HG03460 (cell line): Measurements from ENCODE around the gene C5orf63.
A peak's percentile ranks its signal among the peaks of the same experiment; 100 is the strongest.
"Not testable (repeated sequence)": the region's sequence is repeated elsewhere in the genome, so short reads cannot be mapped to it uniquely, and the experiment has no call there.

Experiments used
- ATAC-seq: cut with Tn5 transposase; IDR thresholded peaks from one replicate; pipeline ENCODE4 v1.9.1; 2021; ENCODE audit not compliant: unreplicated experiment

Gene C5orf63

DNA sequence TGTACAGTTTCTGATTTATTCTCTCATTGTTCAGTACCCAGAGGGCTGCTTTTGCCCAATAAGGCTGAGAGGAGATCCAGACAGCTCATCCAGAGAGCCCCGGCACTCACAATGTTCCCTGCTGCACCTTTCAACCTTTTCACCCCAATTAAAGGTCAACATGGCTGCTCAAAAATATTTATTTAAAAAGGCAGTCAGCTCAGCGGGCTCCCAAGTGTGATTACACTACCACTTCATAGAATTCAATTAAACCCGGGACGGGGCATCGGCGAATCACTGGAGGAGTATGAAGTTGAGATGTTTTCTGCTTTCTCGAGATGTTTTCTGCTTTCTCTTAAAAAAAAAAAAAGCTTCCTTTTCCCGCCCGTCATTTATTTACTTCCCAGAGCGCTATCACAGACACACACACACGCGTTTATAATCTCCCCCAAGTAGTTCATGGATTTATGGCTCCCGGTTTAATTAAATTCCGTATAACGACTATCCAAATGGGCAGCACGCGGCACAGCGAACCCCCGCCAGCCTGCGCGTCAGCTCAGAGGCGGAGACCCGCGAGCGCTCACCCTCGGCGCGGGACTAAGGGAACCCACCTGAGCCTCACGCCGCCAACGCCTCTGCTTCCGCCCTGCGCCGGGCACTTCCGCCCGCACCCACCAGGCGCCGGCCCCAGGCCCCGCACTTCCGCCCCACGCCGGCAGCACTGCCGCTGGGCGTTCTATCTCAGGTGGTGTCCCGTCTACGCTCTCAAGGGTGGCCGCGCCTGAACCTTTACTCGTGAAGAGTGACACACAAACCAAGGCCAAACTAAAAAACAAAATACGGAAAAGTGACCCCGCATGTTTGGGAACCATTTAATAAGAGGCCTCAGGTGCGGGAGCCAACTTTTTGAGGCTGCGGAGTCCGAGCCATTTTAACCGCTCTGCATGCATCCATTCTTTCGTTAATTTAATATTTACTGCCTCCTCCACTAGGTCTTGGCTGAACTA is at the start of gene C5orf63:
C5orf63 (minus strand) TSS at position 642 of the 986 bp plus-strand sequence. CDS start 14,507 bp downstream, outside the sequence.
- peak; percentile 98 for ATAC-seq

DNA sequence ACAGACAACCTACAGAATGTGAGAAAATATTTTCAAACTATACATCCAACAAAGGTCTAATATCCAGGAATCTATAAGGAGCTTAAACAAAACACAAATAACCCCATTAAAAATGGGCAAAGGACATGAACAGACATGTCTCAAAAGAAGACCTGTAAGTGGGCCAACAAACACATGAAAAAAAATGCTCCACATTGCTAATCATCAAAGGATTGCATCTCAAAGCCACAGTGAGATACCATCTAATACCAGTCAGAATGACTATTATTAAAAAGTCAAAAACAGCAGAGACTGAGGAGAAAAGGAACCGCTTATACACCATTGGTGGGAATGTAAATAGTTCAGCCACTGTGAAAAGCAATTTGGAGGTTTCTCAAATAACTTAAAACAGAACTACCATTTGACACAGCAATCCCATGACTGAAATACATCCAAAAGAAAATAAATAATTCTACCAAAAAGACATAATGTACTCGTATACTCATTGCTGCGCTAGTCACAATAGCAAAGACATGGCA is 39.1 kb upstream of the C5orf63 start:
- no peak for ATAC-seq

DNA sequence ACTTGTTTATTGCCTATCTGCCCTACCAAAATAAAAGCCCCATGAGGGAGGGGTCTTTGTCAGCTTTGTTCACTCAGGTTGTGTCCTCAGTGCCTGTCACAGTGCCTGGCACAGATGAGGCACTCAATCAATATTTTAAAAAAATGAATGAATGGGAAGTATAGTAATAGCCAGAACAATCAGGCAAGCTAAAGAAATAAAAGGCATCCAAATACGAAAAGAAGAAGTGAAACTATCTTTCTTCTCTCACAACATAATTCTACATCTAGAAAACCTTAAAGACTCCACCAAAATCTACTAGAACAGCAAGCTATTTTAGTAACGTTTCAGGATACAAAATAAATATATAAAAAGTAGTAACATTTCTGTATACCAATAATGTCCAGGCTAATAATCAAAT is 37.8 kb upstream of the C5orf63 start:
- ATAC-seq = no peak

DNA sequence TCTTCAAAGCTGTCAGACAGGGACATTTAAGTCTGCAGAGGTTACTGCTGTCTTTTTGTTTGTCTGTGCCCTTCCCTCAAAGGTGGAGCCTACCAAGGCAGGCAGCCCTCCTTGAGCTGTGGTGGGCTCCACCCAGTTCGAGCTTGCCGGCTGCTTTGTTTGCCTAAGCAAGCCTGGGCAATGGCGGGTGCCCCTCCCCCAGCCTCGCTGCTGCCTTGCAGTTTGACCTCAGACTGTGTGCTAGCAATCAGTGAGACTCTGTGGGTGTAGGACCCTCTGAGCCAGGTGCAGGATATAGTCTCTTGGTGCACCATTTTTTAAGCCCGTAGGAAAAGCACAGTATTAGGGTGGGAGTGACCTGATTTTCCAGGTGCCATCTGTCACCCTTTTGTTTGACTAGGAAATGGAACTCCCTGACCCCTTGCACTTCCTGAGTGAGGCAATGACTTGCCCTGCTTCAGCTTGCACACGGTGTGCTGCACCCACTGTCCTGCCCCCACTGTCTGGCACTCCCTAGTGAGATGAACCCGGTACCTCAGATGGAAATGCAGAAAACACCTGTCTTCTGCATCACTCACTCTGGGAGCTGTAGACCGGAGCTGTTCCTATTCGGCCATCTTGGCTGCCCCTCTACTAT is 35.4 kb upstream of the C5orf63 start:
- not testable (repeated sequence) for ATAC-seq

DNA sequence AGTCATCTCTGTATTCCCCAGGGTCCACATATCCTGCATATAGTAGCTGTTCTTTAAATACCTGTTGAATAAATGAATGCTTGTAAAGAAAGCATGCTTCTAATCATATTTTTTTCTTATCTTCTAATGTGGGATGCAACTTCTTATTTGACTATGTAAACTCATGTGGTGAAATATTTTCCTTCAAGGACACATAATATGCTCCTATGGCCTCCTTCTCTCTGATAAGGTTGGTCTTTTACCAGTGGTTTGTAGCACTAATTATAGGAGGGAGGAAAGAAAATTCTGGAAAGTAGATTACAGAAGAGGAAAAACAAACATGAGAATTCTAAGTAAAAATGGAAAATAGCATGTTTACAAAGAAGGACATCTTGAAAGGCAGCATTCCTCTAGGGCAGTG is 28.6 kb upstream of the C5orf63 start:
- no peak for ATAC-seq

DNA sequence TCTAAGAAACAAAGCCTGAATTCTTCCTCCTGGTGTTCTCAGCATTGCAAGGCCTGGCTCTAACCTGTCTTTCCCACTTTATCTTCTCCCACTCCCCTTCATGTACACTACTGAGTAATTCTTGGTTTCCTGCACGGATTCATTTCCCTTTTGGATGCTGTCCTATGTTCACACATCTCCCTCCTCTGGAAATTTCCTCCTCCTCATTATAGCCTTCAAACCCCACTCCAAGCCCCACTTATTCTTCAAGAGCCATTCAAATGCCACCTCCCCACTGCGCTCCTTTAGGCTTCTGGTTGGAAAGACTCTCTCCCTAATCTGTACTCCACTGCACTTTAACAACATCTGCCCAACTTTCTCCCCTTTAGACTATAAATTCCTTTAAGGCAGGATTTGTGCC is 28.2 kb upstream of the C5orf63 start:
- ATAC-seq = no peak

DNA sequence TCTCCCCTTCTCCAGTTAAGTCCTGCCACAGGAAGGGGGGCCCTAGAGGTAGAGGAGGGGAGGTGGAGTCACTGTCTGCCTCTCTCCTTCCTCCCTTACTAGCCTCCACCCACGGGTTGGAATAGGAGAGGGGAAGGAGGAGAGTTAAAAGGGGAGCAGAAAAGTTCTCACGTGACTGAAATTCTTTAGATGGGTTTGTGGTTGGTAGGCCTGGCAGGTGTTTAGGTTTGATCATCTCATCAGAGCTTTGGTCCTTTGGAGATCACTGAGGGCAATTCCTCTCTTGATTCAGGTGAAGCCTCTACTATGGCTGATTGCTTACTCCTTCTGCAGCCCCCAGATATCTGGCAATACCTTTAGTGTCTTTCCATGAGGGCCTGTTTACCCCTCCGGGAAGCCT is 24.9 kb upstream of the C5orf63 start:
- ATAC-seq = no peak

DNA sequence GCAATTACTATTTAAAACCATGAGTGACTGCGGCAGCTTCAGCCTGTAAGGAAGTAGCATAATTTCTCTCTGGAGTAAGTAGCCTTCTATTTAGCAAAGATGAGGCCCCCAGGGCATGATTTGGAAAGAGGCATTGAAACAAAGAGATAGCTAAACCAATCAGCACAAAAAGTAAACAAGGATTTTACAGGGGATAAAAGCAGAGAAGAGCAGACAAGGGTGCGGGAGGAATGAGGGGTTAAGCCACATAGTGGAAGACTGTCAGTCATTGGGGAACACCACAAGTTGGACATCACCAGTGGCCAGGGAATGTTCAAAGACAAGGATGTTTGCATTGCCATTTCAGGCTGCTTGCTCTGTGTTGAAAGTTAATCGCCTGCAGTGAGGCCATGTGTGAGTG is 24.0 kb upstream of the C5orf63 start:
- ATAC-seq = no peak

DNA sequence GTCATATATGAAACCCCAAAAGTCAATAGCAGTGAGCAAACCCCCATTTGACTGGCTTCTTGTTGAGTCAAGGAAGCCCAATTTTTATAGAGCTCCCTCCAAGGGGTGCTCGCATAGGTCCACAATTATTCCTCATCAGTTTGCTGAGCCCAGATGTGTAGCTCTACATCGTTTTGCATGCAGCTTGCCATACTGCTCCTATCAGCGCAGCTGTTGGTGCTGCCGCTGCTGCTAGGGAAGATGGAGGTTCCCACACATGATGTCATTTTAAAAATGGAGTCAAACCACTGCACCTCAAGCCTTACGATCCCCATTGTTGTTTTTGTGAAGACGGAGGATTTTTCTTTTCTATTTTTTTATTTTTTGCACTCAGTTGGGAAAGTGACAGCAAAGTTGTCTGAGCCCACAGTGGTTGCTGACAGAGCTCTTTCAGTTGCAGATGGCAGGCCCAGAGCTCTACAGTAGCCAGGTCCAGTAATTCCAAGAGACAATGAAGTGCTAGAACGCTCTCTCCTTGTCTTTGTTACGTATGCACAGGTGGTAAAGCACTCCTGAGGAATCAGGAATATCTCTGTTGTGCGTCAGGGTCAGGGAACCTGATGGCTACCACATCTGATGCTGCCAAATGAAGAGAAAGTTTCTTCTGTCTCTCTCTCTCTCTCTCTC is 23.2 kb upstream of the C5orf63 start:
- ATAC-seq = no peak

DNA sequence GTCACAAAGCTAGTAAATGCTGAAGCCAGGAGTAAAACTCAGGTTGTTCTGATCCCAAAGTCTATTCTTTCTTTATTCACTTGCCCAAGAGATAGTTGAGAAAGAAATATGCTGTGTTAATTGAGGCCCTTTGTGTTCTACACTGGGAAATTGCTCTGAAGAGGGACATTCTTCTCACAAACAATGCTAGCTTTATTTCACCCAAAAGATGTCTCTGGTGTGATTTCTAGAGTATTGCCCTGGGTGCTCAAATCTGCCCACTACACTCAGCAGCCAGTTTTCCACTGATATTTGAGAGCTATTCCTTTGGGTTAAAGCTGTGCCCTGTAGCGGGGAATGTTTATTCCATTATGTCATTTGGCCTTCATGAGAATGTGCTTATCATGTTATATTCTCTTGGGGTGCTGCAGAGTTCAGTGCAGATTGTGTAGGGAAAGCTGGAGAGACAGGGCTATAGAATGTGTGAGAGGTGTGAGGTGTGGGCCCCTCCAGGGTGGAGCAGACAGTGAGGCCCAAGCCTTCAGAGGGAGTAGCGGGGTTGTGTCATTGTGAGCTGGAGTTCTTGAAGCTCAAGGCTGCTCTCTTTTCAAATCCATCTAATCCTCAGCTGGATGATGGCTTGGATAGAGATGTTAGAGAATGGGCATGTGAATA is 21.0 kb upstream of the C5orf63 start:
- ATAC-seq = no peak

DNA sequence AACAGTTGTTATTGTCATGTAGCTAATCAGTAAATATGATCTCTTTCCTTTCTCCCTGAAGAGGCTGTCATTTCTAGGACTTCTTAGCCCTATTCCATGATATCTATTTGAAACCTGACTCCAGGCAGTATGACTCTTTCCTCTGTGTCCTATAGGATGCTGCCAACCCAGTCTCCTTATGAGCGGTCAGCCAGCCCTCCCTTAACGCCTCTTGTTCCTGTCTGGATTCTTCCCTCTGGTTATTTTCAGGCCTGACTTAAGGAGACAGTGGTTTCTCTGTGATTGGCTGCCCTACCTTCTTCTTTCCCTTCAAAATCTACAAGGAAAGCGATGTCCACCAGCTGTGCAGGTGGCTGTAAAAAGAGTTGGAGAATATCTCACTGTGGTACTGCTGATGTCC is 19.4 kb upstream of the C5orf63 start:
- ATAC-seq = no peak

DNA sequence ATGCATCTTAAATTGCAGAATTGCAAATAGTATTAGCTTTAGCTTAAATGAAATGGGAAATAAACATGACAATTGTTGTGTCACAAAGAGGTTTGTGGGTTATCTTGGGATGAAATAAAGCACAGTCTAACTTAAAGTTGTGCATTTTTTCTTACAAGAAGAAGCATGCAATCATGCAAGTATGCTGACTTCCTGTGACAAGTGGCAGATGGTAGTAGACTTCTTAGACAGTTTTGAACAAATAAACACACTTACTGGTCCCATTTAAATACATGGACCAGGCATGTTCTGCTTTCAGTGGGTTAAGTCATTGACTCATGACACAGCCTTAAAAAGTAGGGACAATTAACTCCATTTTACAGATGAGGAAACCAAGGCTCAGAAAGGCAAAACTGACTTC is 15.9 kb upstream of the C5orf63 start:
- no peak for ATAC-seq

DNA sequence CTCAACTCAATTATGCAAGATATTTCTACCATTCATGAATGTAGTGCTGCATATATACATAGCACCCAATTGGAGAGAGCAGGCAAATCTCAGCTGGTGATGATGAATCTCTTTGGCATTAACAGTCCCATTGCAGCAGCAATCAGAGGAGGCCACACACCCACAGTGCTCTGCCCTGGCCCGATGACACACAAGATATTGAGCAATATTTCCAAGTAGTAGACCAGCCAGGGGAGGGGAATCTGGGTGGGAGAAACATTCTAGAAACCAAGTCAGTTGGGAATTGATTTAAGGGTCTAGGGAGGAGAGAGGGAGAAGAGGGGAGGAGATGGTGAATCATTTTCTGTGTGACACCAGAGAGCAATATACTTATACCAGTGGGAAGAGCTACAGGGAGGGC is 14.9 kb upstream of the C5orf63 start:
- no peak for ATAC-seq

DNA sequence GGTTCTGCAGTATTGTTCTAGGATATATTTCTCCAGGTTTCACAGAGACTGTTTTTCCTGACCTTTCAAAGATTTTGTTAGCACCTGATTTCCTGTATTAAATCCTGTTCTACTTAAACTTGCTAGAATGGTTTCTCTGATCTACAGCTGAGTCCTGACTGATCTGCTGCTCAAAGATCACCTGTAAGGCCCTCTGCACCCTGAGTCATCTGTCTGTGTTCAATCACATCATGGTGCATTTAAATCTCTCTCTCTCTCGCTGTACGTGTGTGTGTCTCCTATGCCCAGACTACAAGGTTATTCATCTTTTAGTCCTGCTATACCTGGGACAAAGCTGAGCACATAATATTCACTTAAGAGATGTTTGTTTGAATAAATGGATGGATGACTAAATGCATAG is 13.3 kb upstream of the C5orf63 start:
- no peak for ATAC-seq

DNA sequence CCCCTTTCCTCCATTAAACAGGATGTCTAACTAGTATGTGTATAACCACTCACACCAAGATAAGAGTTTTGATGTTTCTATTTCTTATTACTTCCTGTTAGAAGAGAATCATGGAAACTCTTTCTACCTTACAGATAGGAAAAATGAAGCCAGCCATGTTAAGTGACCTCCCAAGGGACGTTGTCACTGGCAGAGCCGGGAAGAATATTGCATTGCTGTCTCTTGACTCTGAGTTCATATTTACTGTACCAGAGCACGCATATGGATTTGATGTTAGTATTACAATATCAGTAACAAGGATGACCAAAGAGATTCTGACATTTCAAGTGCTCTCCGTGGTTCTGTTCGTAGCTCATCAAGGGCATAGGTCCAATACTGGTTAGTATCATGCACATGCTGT is 12.5 kb upstream of the C5orf63 start:
- ATAC-seq = no peak

DNA sequence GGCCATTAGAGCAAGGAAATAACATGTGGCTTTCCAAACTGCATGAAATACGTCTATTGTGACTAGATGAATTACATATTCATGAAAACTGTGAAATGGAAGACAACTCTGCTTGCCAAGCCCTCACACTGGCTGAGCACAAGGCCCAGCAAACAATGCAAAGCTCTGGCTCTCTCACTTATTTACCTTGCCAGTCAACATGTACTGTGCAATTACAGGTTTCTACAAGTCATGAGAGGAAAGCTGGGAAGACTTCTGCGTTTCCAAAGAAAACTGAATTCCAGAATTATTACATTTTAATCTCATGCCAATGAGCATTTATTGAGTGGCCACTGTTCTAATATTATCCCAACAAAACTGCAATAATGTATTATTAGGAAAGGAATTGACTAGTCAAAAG is 12.1 kb upstream of the C5orf63 start:
- ATAC-seq = no peak

DNA sequence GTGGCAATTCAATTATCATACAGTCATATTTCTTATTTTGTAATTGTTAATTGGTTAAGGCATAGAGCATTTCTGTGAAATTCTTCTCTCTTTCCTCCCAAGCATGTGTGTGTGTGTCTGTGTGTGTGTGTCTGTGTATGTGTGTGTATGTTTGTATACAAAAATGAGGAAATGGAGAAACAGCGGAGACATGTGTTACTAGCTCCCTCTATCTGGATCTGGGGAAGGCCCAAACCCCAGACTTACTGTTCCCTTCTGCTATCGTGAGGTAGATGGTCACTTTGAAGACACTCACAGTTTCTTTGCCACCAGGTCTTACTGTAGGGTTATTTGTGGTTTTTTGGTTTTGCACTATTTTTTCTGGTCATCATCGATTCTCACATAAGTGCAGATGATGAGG is 11.4 kb upstream of the C5orf63 start:
- ATAC-seq = no peak

DNA sequence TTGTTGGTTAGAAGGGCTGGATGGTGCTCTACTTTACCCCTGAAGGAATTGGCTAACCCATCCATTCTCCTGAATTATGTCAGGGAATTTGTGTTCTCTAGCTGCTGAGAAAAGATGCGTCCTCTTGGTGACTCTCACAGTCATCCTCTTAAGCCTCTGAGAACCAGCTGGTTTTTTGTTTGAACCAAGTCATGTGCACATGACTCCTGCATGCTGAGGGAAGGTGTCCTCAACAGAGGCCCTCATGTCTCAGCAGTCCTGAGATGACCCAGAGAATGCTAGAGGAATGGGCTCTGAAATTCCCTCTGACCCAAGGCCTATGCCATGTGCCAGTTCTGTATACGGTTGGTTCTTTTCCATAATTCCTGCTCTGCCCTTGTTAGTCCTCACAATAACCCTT is 10.4 kb upstream of the C5orf63 start:
- no peak for ATAC-seq

DNA sequence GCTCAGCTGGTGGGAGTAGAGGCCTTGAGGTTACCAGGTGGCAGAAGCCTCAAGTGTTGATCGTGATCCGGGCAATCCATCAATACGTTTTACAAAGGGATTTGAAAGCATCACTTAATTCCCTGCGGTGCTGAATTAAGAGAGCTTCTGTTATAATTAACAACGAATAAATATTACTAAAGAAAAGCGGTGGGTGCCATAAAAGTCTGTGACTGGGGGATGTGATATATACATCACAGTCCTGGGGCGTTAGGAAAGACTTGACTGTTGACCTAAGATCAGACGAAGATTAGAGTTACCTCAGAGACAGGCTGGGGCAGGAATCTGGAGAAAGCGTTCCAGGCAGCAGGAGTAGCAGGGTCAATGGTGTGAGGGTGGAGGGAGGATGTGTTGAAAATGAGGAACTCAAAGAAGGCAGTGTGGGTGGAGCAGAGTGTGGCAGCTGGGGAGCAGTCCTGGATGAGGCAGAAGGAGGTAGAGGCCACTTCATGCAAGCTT is 6.7 kb upstream of the C5orf63 start:
- no peak for ATAC-seq

DNA sequence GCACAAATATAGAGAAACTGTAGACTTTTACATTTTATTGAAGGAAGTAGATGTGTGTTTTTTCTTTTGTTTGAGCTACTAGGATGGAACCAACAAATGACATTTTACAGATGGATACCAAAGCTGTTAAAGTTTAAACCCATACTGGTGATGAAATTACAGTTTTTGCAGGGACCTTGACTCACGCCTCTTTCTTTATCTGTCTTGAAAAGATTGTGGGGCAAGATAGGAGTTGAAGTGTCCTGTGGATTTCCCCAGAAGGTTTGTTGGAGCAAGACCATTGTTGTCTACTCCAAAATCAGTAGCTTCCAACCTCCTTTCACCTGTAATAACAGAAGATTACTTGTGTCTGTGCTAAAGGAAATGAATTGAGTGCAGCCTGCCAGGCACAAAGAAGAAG is 4.1 kb upstream of the C5orf63 start:
- no peak for ATAC-seq
